ENCODE data around the gene KIF27.
"Not testable (repeated sequence)": the region's sequence is repeated elsewhere in the genome, so short reads cannot be mapped to it uniquely, and the experiment has no call there.

DNA sequence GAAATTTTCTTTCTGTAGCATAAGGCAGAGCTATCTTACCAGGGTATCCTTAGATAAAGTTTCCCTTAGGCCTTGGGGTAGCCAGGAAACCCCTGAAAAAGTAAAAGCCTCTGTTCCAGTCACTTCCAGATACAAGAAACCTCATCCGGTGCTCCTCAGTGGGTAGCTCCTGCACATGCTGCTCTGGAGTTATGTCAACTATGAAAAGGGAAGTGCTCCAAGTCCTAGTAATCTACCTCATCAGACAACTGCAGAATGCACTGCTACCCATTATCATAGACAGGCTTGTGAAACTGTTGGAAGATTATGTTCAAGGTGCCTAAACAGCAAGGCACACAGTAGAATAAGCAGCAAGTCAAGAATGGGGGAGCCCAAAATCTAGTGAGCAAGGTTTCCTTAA lies 112.0 kb downstream of the KIF27 start:
- TF ChIP-seq EP300 (IDR thresholded peaks at IDR 0.05); POLR2A (IDR thresholded peaks at IDR 0.05; ENCODE audit: low read depth); CTCF (IDR thresholded peaks at IDR 0.05); POLR2AphosphoS5 (IDR thresholded peaks at IDR 0.05): not testable (repeated sequence)

Measured in esophagus muscularis mucosa (tissue), 4 donors.